Endometrial microvascular endothelial cells (primary cell): Measurements from ENCODE around the gene PTPN13. TPM values are rescaled to one million over a fixed set of nuclear protein-coding genes. Genes with fewer than 3 reads are reported as not detected.
"Not testable (repeated sequence)": the region's sequence is repeated elsewhere in the genome, so short reads cannot be mapped to it uniquely, and the experiment has no call there.

ENCODE experiments used
- in situ Hi-C: cut with HindIII; loops from 2 replicates; pipeline ENCODE4 v1.10.0; 2017; ENCODE audit warnings: low sequenced_read_pairs, low pct_unique_long_range_greater_than_20kb; ENCODE audit errors: inconsistent ontology term
- total RNA-seq: library from RNA; depleted of rRNA; stranded (reverse); fragments of >200 nt; gene quantifications from one replicate; pipeline ENCODE4 v1.2.3, GENCODE V29; 2015; ENCODE audit errors: inconsistent ontology term

Gene PTPN13
- total RNA-seq, 1 donor from 2014 or later = under 0.01 TPM

- in situ Hi-C loops = no loop called here
Observed at GRCh38 chr4:86627462-86628135, 33.5 kb downstream of the PTPN13 start.

GRCh38 chr4:86630629-86631028 is 36.5 kb downstream of the PTPN13 start:
- in situ Hi-C loops = no loop called here

- in situ Hi-C loops = no loop called here
Observed at GRCh38 chr4:86631166-86631565, 37.1 kb downstream of the PTPN13 start.

GRCh38 chr4:86633854-86634253 is 39.7 kb downstream of the PTPN13 start:
- in situ Hi-C loops = no loop called here

GRCh38 chr4:86640469-86640868 is 46.4 kb downstream of the PTPN13 start:
- in situ Hi-C loops = no loop called here

GRCh38 chr4:86641516-86642090 is 47.5 kb downstream of the PTPN13 start:
- in situ Hi-C loops = no loop called here

GRCh38 chr4:86644892-86645291 is 50.8 kb downstream of the PTPN13 start:
- in situ Hi-C loops = no loop called here

- in situ Hi-C loops = no loop called here
Observed at GRCh38 chr4:86652332-86652932, 58.3 kb downstream of the PTPN13 start.

- in situ Hi-C loops = no loop called here
Observed at GRCh38 chr4:86653237-86653865, 59.2 kb downstream of the PTPN13 start.

- in situ Hi-C loops = not testable (repeated sequence)
Observed at GRCh38 chr4:86656781-86657180, 62.7 kb downstream of the PTPN13 start.

GRCh38 chr4:86657382-86657781 is 63.3 kb downstream of the PTPN13 start:
- in situ Hi-C loops = no loop called here

- in situ Hi-C loops = no loop called here
Observed at GRCh38 chr4:86657910-86658309, 63.8 kb downstream of the PTPN13 start.

GRCh38 chr4:86660401-86660800 is 66.3 kb downstream of the PTPN13 start:
- in situ Hi-C loops = no loop called here

GRCh38 chr4:86661006-86661405 is 66.9 kb downstream of the PTPN13 start:
- in situ Hi-C loops = no loop called here

- in situ Hi-C loops = no loop called here
Observed at GRCh38 chr4:86661418-86661817, 67.3 kb downstream of the PTPN13 start.

- in situ Hi-C loops = no loop called here
Observed at GRCh38 chr4:86664959-86665358, 70.8 kb downstream of the PTPN13 start.

GRCh38 chr4:86670298-86670697 is 76.2 kb downstream of the PTPN13 start:
- in situ Hi-C loops = no loop called here

- in situ Hi-C loops = no loop called here
Observed at GRCh38 chr4:86670756-86671155, 76.6 kb downstream of the PTPN13 start.

GRCh38 chr4:86675548-86675947 is 81.4 kb downstream of the PTPN13 start:
- in situ Hi-C loops = no loop called here

- in situ Hi-C loops = no loop called here
Observed at GRCh38 chr4:86678796-86679195, 84.7 kb downstream of the PTPN13 start.
